Osteoblast (primary cell): ENCODE data around the gene PUM2. TPM values are rescaled to one million over a fixed set of nuclear protein-coding genes. Genes with fewer than 3 reads are reported as not detected.

Source experiments
- DNase-seq: peaks from one replicate; pipeline ENCODE4 v3.0.0; 2011; ENCODE audit warnings: low spot score, mixed read lengths; ENCODE audit not compliant: insufficient read length; ENCODE audit errors: missing footprints
- H2AFZ ChIP-seq: 2 replicates; pipeline ENCODE4 v1.6.0; 2011; ENCODE audit warnings: mild to moderate bottlenecking, low read length
- H3K27ac ChIP-seq: 2 replicates; pipeline ENCODE4 v1.5.1; 2011; ENCODE audit warnings: mild to moderate bottlenecking, low read depth, low read length, moderate library complexity
- H3K27me3 ChIP-seq: 2 replicates; pipeline ENCODE4 v1.6.0; 2012; ENCODE audit warnings: mild to moderate bottlenecking, control low read depth, inconsistent platforms, low read length, moderate library complexity; ENCODE audit not compliant: insufficient read depth
- H3K36me3 ChIP-seq: 2 replicates; pipeline ENCODE4 v1.5.1; 2011; ENCODE audit warnings: mild to moderate bottlenecking, low read length, control low read depth, moderate library complexity; ENCODE audit not compliant: insufficient read depth
- H3K4me1 ChIP-seq: 2 replicates; pipeline ENCODE4 v1.5.1; 2011; ENCODE audit warnings: mild to moderate bottlenecking, low read length, control low read depth, moderate library complexity; ENCODE audit not compliant: insufficient read depth
- H3K4me2 ChIP-seq: 2 replicates; pipeline ENCODE4 v1.6.0; 2011; ENCODE audit warnings: mild to moderate bottlenecking, low read length; ENCODE audit not compliant: insufficient read depth
- H3K4me3 ChIP-seq: fragments of 200-600 bp; sonication (generic); 3 replicates; pipeline ENCODE4 v1.5.1; 2012; ENCODE audit warnings: mild to moderate bottlenecking, low read length, inconsistent platforms; ENCODE audit not compliant: insufficient read depth
- H3K79me2 ChIP-seq: 2 replicates; pipeline ENCODE4 v1.6.0; 2012; ENCODE audit warnings: mild to moderate bottlenecking, low read length, control low read depth, inconsistent platforms; ENCODE audit not compliant: insufficient read depth
- H3K9me3 ChIP-seq: 2 replicates; pipeline ENCODE4 v1.5.1; 2011; ENCODE audit warnings: low read depth, low read length, control low read depth
- H4K20me1 ChIP-seq: 2 replicates; pipeline ENCODE4 v1.6.0; 2012; ENCODE audit warnings: mild to moderate bottlenecking, low read length, control low read depth; ENCODE audit not compliant: insufficient read depth
- total RNA-seq: library from RNA; depleted of rRNA; stranded (reverse); fragments of >200 nt; gene quantifications from 2 replicates; pipeline ENCODE4 v1.2.3, GENCODE V29; 2012
- TF ChIP-seq, protein P1 (sequence below): IDR thresholded peaks from 2 replicates; pipeline ENCODE4 v1.5.1; 2011; ENCODE audit warnings: mild to moderate bottlenecking, low read depth, low read length, moderate library complexity; ENCODE audit errors: extremely low read depth

PUM2 gene
- total RNA-seq, 1 donor = 45.2 TPM

GRCh38 chr2:20357638-20358389, 7.2 kb upstream of the PUM2 start:
- H3K4me3 ChIP-seq = no peak overlapping the region
- H2AFZ ChIP-seq = no peak overlapping the region
- no peaks in the 10 kb centered on the region for H3K9me3 ChIP-seq
- H3K4me2 ChIP-seq = no peak overlapping the region
- H3K4me1 ChIP-seq = peaks cover 5% of the 10 kb centered on the region
- no peaks in the 10 kb centered on the region for H3K79me2 ChIP-seq
- H3K27me3 ChIP-seq = no peaks in the 10 kb centered on the region
- no peak overlapping the region for H3K27ac ChIP-seq
- H4K20me1 ChIP-seq = no peaks in the 10 kb centered on the region
- TF ChIP-seq, protein P1, sequence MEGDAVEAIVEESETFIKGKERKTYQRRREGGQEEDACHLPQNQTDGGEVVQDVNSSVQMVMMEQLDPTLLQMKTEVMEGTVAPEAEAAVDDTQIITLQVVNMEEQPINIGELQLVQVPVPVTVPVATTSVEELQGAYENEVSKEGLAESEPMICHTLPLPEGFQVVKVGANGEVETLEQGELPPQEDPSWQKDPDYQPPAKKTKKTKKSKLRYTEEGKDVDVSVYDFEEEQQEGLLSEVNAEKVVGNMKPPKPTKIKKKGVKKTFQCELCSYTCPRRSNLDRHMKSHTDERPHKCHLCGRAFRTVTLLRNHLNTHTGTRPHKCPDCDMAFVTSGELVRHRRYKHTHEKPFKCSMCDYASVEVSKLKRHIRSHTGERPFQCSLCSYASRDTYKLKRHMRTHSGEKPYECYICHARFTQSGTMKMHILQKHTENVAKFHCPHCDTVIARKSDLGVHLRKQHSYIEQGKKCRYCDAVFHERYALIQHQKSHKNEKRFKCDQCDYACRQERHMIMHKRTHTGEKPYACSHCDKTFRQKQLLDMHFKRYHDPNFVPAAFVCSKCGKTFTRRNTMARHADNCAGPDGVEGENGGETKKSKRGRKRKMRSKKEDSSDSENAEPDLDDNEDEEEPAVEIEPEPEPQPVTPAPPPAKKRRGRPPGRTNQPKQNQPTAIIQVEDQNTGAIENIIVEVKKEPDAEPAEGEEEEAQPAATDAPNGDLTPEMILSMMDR = no peak
- no peak for DNase-seq
- no peaks in the 10 kb centered on the region for H3K36me3 ChIP-seq

DNA sequence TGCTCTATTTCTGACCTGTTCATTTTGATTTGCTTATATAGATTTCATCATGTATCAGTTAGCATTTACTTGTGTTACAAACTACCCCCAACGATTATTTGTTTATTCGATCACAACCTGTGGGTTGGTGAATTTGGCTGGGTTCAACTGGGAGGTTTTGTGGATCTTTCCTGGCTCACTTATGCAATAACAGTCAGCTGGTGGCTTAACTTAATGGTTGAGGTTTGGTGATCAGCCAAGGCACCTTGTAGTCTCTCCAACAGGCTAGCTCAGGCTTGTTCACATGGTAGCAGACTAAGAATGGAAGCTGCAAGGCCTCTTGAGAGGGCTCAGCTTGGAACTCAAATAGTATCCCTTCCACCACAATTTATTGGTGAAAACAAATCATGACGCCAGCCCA, 5.4 kb upstream of the PUM2 start:
- no peak overlapping the region for H3K27ac ChIP-seq
- no peaks in the 10 kb centered on the region for H3K36me3 ChIP-seq
- no peaks in the 10 kb centered on the region for H3K9me3 ChIP-seq
- DNase-seq = peak; percentile 65
- TF ChIP-seq, protein P1 = no peak
- H3K4me2 ChIP-seq = no peak overlapping the region
- H4K20me1 ChIP-seq = no peaks in the 10 kb centered on the region
- no peaks in the 10 kb centered on the region for H3K27me3 ChIP-seq
- H3K79me2 ChIP-seq = no peaks in the 10 kb centered on the region
- H3K4me1 ChIP-seq = peaks cover 11% of the 10 kb centered on the region
- H3K4me3 ChIP-seq = no peak overlapping the region
- H2AFZ ChIP-seq = no peak overlapping the region

GRCh38 chr2:20355131-20355530, 4.5 kb upstream of the PUM2 start:
- no peak overlapping the region for H3K27ac ChIP-seq
- no peak for DNase-seq

DNA sequence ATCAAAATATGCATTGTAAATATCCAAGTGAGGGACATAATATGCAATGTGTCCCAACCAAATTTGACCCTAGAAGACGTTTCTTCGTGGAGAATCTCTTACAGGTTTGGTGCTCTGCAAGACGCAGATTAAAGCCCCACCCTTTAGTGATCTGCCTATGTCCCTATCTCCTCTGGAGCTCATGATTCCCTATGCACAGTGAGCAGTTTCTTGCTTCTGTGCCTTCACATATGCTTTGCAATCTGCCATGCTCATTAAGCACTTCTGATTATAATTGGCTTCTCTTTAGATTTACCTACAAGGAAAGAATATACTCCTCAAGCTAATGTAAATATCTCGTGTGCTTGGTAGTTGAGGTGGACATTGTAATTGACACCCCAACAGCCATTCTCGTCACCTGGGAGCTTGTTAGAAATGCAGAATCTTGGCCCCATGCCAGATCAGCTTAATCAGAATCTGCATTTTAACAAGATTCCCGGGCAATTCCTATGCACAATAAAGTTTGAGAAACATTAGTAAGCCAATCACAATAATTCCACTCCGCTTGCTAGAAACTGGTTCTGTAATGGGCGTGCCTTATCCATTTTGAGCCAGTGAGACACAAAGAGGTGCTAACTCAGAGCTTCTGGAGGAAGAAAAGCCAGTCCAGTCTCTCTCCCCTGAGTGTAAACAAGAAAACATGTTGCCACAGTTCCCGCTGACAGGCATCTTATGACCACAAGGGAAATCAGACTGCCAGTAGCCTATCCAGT, 2.8 kb upstream of the PUM2 start:
- peaks cover 15% of the 10 kb centered on the region for H4K20me1 ChIP-seq
- H3K27ac ChIP-seq = no peak overlapping the region
- H3K4me2 ChIP-seq = no peak overlapping the region
- no peaks in the 10 kb centered on the region for H3K9me3 ChIP-seq
- no peaks in the 10 kb centered on the region for H3K36me3 ChIP-seq
- no peak overlapping the region for H3K4me3 ChIP-seq
- TF ChIP-seq, protein P1 = no peak
- H3K79me2 ChIP-seq = peaks cover 20% of the 10 kb centered on the region
- H3K4me1 ChIP-seq = peaks cover 20% of the 10 kb centered on the region
- no peak for DNase-seq
- H3K27me3 ChIP-seq = no peaks in the 10 kb centered on the region
- peak overlapping the region; percentile 12 for H2AFZ ChIP-seq

More at GRCh38 chr2:20355131-20355530, 4.5 kb upstream of the PUM2 start:
- H3K9me3 ChIP-seq = no peaks in the 10 kb centered on the region
- peaks cover 11% of the 10 kb centered on the region for H3K4me1 ChIP-seq
- H4K20me1 ChIP-seq = no peaks in the 10 kb centered on the region
- H3K4me2 ChIP-seq = no peak overlapping the region
- H3K4me3 ChIP-seq = no peak overlapping the region
- TF ChIP-seq, protein P1 = no peak
- H3K36me3 ChIP-seq = no peaks in the 10 kb centered on the region
- peaks cover 3% of the 10 kb centered on the region for H3K79me2 ChIP-seq
- H3K27me3 ChIP-seq = no peaks in the 10 kb centered on the region
- H2AFZ ChIP-seq = no peak overlapping the region
